Endothelial cell of hepatic sinusoid (primary cell): ENCODE data around the gene OR2H1.

Experiments
- in situ Hi-C: cut with HindIII; loops from 2 replicates; pipeline ENCODE4 v1.10.0; 2017; ENCODE audit warnings: low sequenced_read_pairs

OR2H1 gene

GRCh38 chr6:29507319-29507718 is 50.4 kb downstream of the OR2H1 start:
- in situ Hi-C loops, result no loop called here

DNA sequence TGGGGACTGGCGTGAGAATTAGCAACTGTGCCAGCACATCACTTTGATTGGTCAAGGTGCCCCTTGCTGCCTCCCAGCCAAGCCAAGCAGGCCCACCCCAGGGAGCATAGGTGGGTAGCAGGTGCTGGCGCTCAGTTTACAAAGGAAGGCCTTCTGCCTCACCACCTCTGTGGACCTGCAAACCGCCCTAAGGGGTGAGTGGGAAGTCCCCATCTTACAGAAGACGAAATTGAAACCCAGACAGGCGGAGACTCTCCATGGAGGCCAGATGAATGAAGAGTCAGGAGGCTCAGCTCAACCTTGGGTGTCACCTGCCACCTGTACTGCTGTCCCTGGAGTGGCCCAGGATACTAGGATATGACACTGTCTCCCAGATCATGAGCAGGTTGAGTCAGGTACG is 52.3 kb downstream of the OR2H1 start:
- in situ Hi-C loops, result no loop called here

DNA sequence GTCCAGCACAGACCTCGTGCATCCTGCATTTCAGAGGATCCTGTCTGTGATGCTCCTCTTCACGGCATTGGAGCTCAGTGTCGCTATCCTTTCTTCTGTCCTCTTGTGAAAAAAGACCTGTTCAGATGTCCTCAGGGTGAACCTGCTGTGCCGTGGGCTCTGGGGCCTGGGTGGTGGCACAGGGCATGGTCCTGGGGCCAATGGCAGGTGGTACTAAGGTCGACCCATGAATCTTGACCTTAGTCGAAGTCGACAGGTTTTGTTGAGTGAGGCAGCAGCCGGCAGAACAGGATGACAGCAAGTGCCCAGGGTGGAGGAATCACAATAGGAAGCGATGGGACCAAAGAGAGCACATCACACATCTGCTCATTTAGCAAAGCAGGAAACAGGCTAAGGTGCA is 52.8 kb downstream of the OR2H1 start:
- in situ Hi-C loops, result loop anchor here (5.0 kb wide), 1 partner anchor 32 kb away; no protein-coding TSS in a partner anchor

- in situ Hi-C loops, result loop anchor here (5.0 kb wide), 1 partner anchor 33 kb away; no protein-coding TSS in a partner anchor
Observed at GRCh38 chr6:29510202-29510601, 53.2 kb downstream of the OR2H1 start.

DNA sequence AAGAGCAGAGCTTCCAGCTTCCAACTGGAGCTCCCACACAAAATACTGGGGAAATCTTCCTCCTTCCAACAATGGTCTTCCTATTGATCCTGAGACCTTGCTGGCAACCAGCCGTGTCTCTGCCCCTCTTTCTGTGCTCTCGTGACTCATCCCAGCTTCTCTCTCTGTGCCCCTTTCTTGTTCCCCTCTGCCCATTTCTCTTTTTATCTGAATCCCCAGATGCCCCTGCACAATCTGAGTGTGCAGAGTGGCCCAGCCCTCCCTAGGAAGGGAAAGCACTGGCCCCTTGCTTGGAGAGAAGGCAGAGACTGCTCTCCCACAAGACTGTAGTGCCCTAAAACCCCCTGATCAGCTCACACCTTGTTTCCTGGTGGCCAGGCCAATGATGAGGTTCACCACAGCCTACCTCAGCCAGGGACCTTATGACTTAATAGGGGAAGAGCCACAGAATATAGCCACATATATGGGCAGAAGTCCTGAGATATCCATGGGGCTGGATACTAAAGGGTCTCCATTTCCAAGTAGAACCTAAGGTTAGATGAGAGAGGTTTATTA is 53.9 kb downstream of the OR2H1 start:
- in situ Hi-C loops, result loop anchor here (5.0 kb wide), 1 partner anchor 34 kb away; no protein-coding TSS in a partner anchor
